Endothelial cell of umbilical vein (primary cell): ENCODE data around the gene STAB1. TPM values are rescaled to one million over a fixed set of nuclear protein-coding genes. Genes with fewer than 3 reads are reported as not detected.

Experiments
- BruUV-seq: library from RNA; stranded (reverse); fragments of 400-500 nt; replicated peaks from 2 replicates; lab custom pipeline; 2021; lab: Mats Ljungman, UMichigan
- CTCF ChIA-PET: fragments of 300-600, 350-600 bp; sonication (Branson Sonifier 250); formaldehyde crosslinking; loops from one replicate; lab custom pipeline; 2021; ENCODE audit warnings: antibody characterized with exemption, inconsistent platforms; lab: Charles Lee
- POLR2A ChIA-PET: fragments of 300-600, 350-600 bp; sonication (Branson Sonifier 250); formaldehyde crosslinking; loops from one replicate; lab custom pipeline; 2021; ENCODE audit warnings: antibody characterized with exemption, inconsistent platforms; lab: Charles Lee
- DNase-seq: peaks from one replicate; pipeline ENCODE4 v3.0.0-alpha.2; 2011; ENCODE audit warnings: low read depth, low spot score
- FAIRE-seq: peaks from 2 replicates; lab custom pipeline; 2011; peaks lifted over from hg19 to GRCh38; lab: Jason Lieb, UNC
- H2AFZ ChIP-seq: 2 replicates; pipeline ENCODE4 v1.6.0; 2012; ENCODE audit warnings: low read depth, low read length, control low read depth, inconsistent platforms
- H3K27ac ChIP-seq: 2 replicates; pipeline ENCODE4 v1.5.1; 2011; ENCODE audit warnings: low read depth, mild to moderate bottlenecking, control low read depth, low read length, moderate library complexity; ENCODE audit not compliant: insufficient read depth
- H3K27me3 ChIP-seq, 2 experiments: 2 replicates each; pipeline versions ENCODE4 v1.6.0 to v1.6.1; 2011; ENCODE audit warnings: low read length in 2 of 2, mixed read lengths in 1 of 2; ENCODE audit not compliant: control insufficient read depth in 2 of 2, insufficient read depth in 2 of 2
- H3K36me3 ChIP-seq, 2 experiments: 2 replicates in 1 of 2; 3 replicates in 1 of 2; pipeline ENCODE4 v1.5.1; 2011; ENCODE audit warnings: low read length in 2 of 2, mild to moderate bottlenecking in 1 of 2, moderate library complexity in 1 of 2; ENCODE audit not compliant: control insufficient read depth in 2 of 2, insufficient read depth in 2 of 2; ENCODE audit errors: extremely low read depth in 1 of 2
- H3K4me1 ChIP-seq: 3 replicates; pipeline ENCODE4 v1.5.1; 2011; ENCODE audit warnings: mild to moderate bottlenecking, low read length; ENCODE audit not compliant: control insufficient read depth, insufficient read depth; ENCODE audit errors: extremely low read depth
- H3K4me2 ChIP-seq: 2 replicates; pipeline ENCODE4 v1.6.1; 2011; ENCODE audit warnings: low read length, control low read depth, mixed read lengths; ENCODE audit not compliant: insufficient read depth
- H3K4me3 ChIP-seq, 3 experiments: fragments of 200-600 bp in 1 of 3; sonication (generic), shearing (Covaris generic) in 1 of 3; replicated peaks in 1 of 3; 2 replicates each; pipeline ENCODE4 v1.5.1; 2011 to 2016; ENCODE audit warnings: control low read depth in 3 of 3, low read length in 3 of 3, mild to moderate bottlenecking in 2 of 3, inconsistent platforms in 1 of 3, low read depth in 1 of 3, moderate library complexity in 1 of 3; ENCODE audit not compliant: insufficient read depth in 1 of 3
- H3K79me2 ChIP-seq: 2 replicates; pipeline ENCODE4 v1.6.0; 2012; ENCODE audit warnings: low read length, inconsistent platforms; ENCODE audit not compliant: control insufficient read depth, insufficient read depth
- H3K9ac ChIP-seq: replicated peaks from 2 replicates; pipeline ENCODE3; 2011; ENCODE audit warnings: low read length, control low read depth; ENCODE audit not compliant: insufficient read depth; ENCODE audit errors: extremely low read depth
- H3K9me1 ChIP-seq: replicated peaks from 3 replicates; pipeline ENCODE4 v1.6.0; 2011; ENCODE audit warnings: mild to moderate bottlenecking, low read length; ENCODE audit not compliant: control insufficient read depth, insufficient read depth; ENCODE audit errors: extremely low read depth
- H3K9me3 ChIP-seq: replicated peaks from 2 replicates; pipeline ENCODE4 v1.5.1; 2012; ENCODE audit warnings: low read length, inconsistent platforms; ENCODE audit not compliant: control insufficient read depth, insufficient read depth
- H4K20me1 ChIP-seq: replicated peaks from 2 replicates; pipeline ENCODE3; 2011; ENCODE audit warnings: mild to moderate bottlenecking, low read length; ENCODE audit not compliant: control insufficient read depth, insufficient read depth; ENCODE audit errors: extremely low read depth
- EZH2 ChIP-seq: IDR thresholded peaks from 2 replicates; pipeline ENCODE4 v1.6.1; 2012; ENCODE audit warnings: borderline replicate concordance, low read depth, mild to moderate bottlenecking, moderate library complexity, low read length, inconsistent platforms; ENCODE audit not compliant: severe bottlenecking
- FOS ChIP-seq: IDR thresholded peaks from 2 replicates; pipeline ENCODE4 v1.6.1; 2011; ENCODE audit warnings: mild to moderate bottlenecking, low read length, moderate library complexity, borderline replicate concordance; ENCODE audit not compliant: insufficient read depth
- GATA2 ChIP-seq: IDR thresholded peaks from 2 replicates; pipeline ENCODE4 v1.7.0; 2011; ENCODE audit warnings: low read depth, mild to moderate bottlenecking, moderate library complexity, mixed read lengths, low read length; ENCODE audit not compliant: insufficient read length, insufficient read depth
- JUN ChIP-seq: IDR thresholded peaks from 2 replicates; pipeline ENCODE4 v1.6.1; 2011; ENCODE audit warnings: borderline replicate concordance, low read depth; ENCODE audit not compliant: insufficient read length, insufficient read depth
- MYC ChIP-seq: IDR thresholded peaks from one replicate; pipeline ENCODE4 v1.6.1; 2011; ENCODE audit warnings: mild to moderate bottlenecking, low read depth, low read length
- POLR2A ChIP-seq: IDR thresholded peaks from 2 replicates; pipeline ENCODE4 v1.6.1; 2012; ENCODE audit warnings: low read depth, mild to moderate bottlenecking, control low read depth, low read length
- POLR2AphosphoS5 ChIP-seq: IDR thresholded peaks from 2 replicates; pipeline ENCODE4 v1.6.1; 2012; ENCODE audit warnings: low read depth, mild to moderate bottlenecking, control low read depth, low read length, moderate library complexity; ENCODE audit not compliant: insufficient read depth
- dilution Hi-C: fragments of 300-500 bp; cut with MboI; formaldehyde crosslinking; loops from one replicate; pipeline ENCODE4 v1.15.0; 2019; ENCODE audit warnings: low sequenced_read_pairs; ENCODE audit not compliant: extremely low pct_ligation_motif_present
- intact Hi-C: fragments of 100-400 bp; cut with micrococcal nuclease; formaldehyde crosslinking; loops from one replicate; pipeline ENCODE4 v1.10.0; 2022
- polyA plus RNA-seq, 4 experiments: library from polyadenylated mRNA; depleted of rRNA in 3 of 4; stranded (reverse) in 3 of 4; unstranded in 1 of 4; fragments of >200 nt; gene quantifications; 2 replicates each; pipeline versions ENCODE4 v1.2.1 to v1.2.3, GENCODE V29; 2011 to 2012; ENCODE audit warnings: missing spikeins in 1 of 4
- total RNA-seq: library from RNA; stranded (reverse); gene quantifications from 2 replicates; pipeline ENCODE4 v1.2.3, GENCODE V29; 2021
- TF ChIP-seq, protein P1 (sequence below): IDR thresholded peaks from 2 replicates; pipeline ENCODE4 v1.6.1; 2011; ENCODE audit not compliant: insufficient read depth, insufficient read length
- TF ChIP-seq, protein P2 (sequence below), 2 donors: IDR thresholded peaks; 1 replicate in 1 of 2; 2 replicates in 1 of 2; pipeline ENCODE4 v1.5.1; 2011; ENCODE audit warnings: low read length in 2 of 2, mild to moderate bottlenecking in 2 of 2, moderate library complexity in 2 of 2, control low read depth in 1 of 2, inconsistent platforms in 1 of 2, low read depth in 1 of 2; ENCODE audit not compliant: insufficient read depth in 1 of 2; ENCODE audit errors: extremely low read depth in 1 of 2

The STAB1 gene
- total and polyA plus RNA-seq, 2 donors (not counting 3 experiments of a cell fraction or from before 2014, with no cell fraction given) = 369 TPM

DNA sequence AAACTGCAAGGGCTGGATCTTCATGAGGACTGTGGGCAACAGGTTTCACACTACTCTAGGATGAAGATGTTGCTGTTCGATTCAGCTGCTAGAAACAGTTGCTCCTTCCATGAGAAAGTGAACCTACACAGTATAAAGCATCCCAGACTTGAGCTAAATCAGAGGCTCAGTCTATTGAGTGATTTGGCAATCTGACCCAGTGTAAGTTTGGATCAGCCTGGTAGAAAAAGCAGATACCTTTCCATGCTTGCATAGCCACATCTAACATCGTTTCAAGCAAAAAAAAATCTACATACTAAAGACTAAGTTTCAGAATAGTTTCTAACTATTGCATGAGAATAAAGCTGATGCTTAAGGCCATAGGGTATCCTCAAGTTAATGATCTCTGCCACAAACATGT lies 45.9 kb downstream of the STAB1 start:
- Histone ChIP-seq H3K27me3 (no peaks in the 10 kb centered on the region), H3K4me2 (no peak overlapping the region), H3K4me3 (no peak overlapping the region), H3K9ac (no peak overlapping the region), H3K79me2 (peaks cover 34% of the 10 kb centered on the region), H3K36me3 (peaks cover 2 to 4% of the 10 kb centered on the region in 2 experiments), H3K9me1 (no peaks in the 10 kb centered on the region), H4K20me1 (no peaks in the 10 kb centered on the region), H3K9me3 (no peaks in the 10 kb centered on the region), H3K27ac (no peak overlapping the region), H3K4me1 (peaks cover 22% of the 10 kb centered on the region), H2AFZ (no peak overlapping the region)
- intact Hi-C loops (no loop called here), dilution Hi-C loops (no loop called here)
- no peak for DNase-seq
- no TSS peak for BruUV-seq
- POLR2A ChIA-PET = no interaction called here
- TF ChIP-seq, protein P1, sequence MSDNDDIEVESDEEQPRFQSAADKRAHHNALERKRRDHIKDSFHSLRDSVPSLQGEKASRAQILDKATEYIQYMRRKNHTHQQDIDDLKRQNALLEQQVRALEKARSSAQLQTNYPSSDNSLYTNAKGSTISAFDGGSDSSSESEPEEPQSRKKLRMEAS = no peak
- TF ChIP-seq, protein P2, sequence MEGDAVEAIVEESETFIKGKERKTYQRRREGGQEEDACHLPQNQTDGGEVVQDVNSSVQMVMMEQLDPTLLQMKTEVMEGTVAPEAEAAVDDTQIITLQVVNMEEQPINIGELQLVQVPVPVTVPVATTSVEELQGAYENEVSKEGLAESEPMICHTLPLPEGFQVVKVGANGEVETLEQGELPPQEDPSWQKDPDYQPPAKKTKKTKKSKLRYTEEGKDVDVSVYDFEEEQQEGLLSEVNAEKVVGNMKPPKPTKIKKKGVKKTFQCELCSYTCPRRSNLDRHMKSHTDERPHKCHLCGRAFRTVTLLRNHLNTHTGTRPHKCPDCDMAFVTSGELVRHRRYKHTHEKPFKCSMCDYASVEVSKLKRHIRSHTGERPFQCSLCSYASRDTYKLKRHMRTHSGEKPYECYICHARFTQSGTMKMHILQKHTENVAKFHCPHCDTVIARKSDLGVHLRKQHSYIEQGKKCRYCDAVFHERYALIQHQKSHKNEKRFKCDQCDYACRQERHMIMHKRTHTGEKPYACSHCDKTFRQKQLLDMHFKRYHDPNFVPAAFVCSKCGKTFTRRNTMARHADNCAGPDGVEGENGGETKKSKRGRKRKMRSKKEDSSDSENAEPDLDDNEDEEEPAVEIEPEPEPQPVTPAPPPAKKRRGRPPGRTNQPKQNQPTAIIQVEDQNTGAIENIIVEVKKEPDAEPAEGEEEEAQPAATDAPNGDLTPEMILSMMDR (IDR thresholded peaks at IDR 0.05; ENCODE audit: extremely low read depth in 1 of 2, insufficient read depth in 1 of 2, low read depth in 1 of 2, low read length in 2 of 2) = no peak
- TF ChIP-seq EZH2 (no peak), GATA2 (no peak), POLR2A (no peak), FOS (no peak), JUN (no peak), MYC (no peak), POLR2AphosphoS5 (no peak)
- CTCF ChIA-PET = no interaction called here
- FAIRE-seq = no peak
